ENCODE data around the gene MYOM3.

Gene MYOM3

GRCh38 chr1:24058671-24059455 lies 53.1 kb downstream of the MYOM3 start:
- TF ChIP-seq TAF1 (IDR thresholded peaks at IDR 0.05; ENCODE audit: low read depth) = no peak
- TF ChIP-seq CREB1 (IDR thresholded peaks at IDR 0.05; ENCODE audit: low read depth) = no peak
- TF ChIP-seq TEAD4 (IDR thresholded peaks at IDR 0.05) = no peak
- TF ChIP-seq, protein P1, sequence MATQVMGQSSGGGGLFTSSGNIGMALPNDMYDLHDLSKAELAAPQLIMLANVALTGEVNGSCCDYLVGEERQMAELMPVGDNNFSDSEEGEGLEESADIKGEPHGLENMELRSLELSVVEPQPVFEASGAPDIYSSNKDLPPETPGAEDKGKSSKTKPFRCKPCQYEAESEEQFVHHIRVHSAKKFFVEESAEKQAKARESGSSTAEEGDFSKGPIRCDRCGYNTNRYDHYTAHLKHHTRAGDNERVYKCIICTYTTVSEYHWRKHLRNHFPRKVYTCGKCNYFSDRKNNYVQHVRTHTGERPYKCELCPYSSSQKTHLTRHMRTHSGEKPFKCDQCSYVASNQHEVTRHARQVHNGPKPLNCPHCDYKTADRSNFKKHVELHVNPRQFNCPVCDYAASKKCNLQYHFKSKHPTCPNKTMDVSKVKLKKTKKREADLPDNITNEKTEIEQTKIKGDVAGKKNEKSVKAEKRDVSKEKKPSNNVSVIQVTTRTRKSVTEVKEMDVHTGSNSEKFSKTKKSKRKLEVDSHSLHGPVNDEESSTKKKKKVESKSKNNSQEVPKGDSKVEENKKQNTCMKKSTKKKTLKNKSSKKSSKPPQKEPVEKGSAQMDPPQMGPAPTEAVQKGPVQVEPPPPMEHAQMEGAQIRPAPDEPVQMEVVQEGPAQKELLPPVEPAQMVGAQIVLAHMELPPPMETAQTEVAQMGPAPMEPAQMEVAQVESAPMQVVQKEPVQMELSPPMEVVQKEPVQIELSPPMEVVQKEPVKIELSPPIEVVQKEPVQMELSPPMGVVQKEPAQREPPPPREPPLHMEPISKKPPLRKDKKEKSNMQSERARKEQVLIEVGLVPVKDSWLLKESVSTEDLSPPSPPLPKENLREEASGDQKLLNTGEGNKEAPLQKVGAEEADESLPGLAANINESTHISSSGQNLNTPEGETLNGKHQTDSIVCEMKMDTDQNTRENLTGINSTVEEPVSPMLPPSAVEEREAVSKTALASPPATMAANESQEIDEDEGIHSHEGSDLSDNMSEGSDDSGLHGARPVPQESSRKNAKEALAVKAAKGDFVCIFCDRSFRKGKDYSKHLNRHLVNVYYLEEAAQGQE (IDR thresholded peaks at IDR 0.05; ENCODE audit: low read depth) = no peak
- no peak for TF ChIP-seq FOXM1 (IDR thresholded peaks at IDR 0.05; ENCODE audit: borderline replicate concordance, low read depth)
- no peak for TF ChIP-seq CEBPB (IDR thresholded peaks at IDR 0.05)
- TF ChIP-seq RAD21 (IDR thresholded peaks at IDR 0.05; ENCODE audit: low read depth) = no peak
- TF ChIP-seq NFIC (IDR thresholded peaks at IDR 0.05) = no peak
- TF ChIP-seq TCF12 (IDR thresholded peaks at IDR 0.05; ENCODE audit: low read depth) = no peak

DNA sequence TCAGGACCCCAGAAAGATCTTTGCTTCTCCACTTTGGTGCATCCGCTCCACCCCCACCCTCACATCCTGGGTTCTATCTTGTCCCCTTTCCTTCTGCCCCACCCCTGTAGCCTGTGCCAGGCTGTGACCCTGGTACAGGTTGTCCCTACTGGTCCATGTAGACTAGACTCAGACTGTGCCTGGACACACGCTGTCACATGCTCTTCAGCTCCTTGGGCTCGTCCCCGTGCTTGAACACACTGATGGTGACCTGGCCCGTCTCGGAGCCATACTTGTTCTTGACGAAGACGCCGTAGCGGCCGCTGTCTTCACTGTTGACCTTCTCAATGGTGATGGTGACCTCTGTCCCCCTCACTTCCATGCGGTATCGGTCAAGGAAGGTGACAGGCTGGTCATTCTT lies 54.8 kb downstream of the MYOM3 start:
- TF ChIP-seq RAD21 (IDR thresholded peaks at IDR 0.05; ENCODE audit: low read depth) (no peak), CREB1 (IDR thresholded peaks at IDR 0.05; ENCODE audit: low read depth) (no peak), EP300 (IDR thresholded peaks at IDR 0.05; ENCODE audit: borderline replicate concordance) (no peak), EGR1 (IDR thresholded peaks at IDR 0.05) (no peak), CEBPB (IDR thresholded peaks at IDR 0.05) (no peak), FOXM1 (IDR thresholded peaks at IDR 0.05; ENCODE audit: borderline replicate concordance, low read depth) (no peak), USF1 (IDR thresholded peaks at IDR 0.05) (no peak)

- TF ChIP-seq ZBTB7A (IDR thresholded peaks at IDR 0.05; ENCODE audit: low read depth) (no peak), EP300 (IDR thresholded peaks at IDR 0.05; ENCODE audit: borderline replicate concordance) (no peak), EGR1 (IDR thresholded peaks at IDR 0.05) (no peak)
Measured at GRCh38 chr1:24055681-24056080, 56.3 kb downstream of the MYOM3 start.

- TF ChIP-seq EGR1 (IDR thresholded peaks at IDR 0.05) = no peak
- no peak for TF ChIP-seq CEBPB (IDR thresholded peaks at IDR 0.05)
- no peak for TF ChIP-seq EP300 (IDR thresholded peaks at IDR 0.05; ENCODE audit: borderline replicate concordance)
- no peak for TF ChIP-seq NFIC (IDR thresholded peaks at IDR 0.05)
- TF ChIP-seq RAD21 (IDR thresholded peaks at IDR 0.05; ENCODE audit: low read depth) = no peak
- no peak for TF ChIP-seq TEAD4 (IDR thresholded peaks at IDR 0.05)
- TF ChIP-seq, protein P1 (IDR thresholded peaks at IDR 0.05; ENCODE audit: low read depth) = no peak
- no peak for TF ChIP-seq USF1 (IDR thresholded peaks at IDR 0.05)
- TF ChIP-seq TAF1 (IDR thresholded peaks at IDR 0.05; ENCODE audit: low read depth) = no peak
- no peak for TF ChIP-seq TCF12 (IDR thresholded peaks at IDR 0.05; ENCODE audit: low read depth)
- TF ChIP-seq CREB1 (IDR thresholded peaks at IDR 0.05; ENCODE audit: low read depth) = no peak
- no peak for TF ChIP-seq MAX (IDR thresholded peaks at IDR 0.05)
- TF ChIP-seq ZBTB7A (IDR thresholded peaks at IDR 0.05; ENCODE audit: low read depth) = no peak
- TF ChIP-seq YY1 (IDR thresholded peaks at IDR 0.05; ENCODE audit: low read depth) = no peak
Measured at GRCh38 chr1:24052220-24052619, 59.7 kb downstream of the MYOM3 start.

GRCh38 chr1:24051206-24051945 lies 60.6 kb downstream of the MYOM3 start:
- TF ChIP-seq TEAD4 (IDR thresholded peaks at IDR 0.05) (no peak), MAX (IDR thresholded peaks at IDR 0.05) (no peak), CEBPB (IDR thresholded peaks at IDR 0.05) (no peak), ZBTB7A (IDR thresholded peaks at IDR 0.05; ENCODE audit: low read depth) (no peak), EGR1 (IDR thresholded peaks at IDR 0.05) (no peak), TCF12 (IDR thresholded peaks at IDR 0.05; ENCODE audit: low read depth) (no peak)

DNA sequence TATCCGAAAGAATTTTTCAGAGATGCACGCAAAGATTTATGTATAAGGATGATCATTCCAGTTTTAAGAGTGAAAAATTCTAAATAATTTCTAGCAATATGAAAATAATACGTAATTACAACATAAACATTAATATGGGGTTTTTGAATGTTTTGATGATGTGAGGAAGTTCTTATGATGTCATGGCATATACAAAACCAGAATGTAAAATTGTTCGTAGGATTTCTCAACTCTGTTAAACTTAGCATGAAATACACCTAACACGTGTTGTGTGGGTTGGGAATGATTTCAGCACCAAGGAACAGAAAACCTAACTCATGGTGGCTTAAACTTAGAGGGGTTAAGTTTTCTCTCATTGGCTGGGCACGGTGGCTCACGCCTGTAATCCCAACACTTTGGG lies 62.2 kb downstream of the MYOM3 start:
- no peak for TF ChIP-seq MAX (IDR thresholded peaks at IDR 0.05)
- no peak for TF ChIP-seq RAD21 (IDR thresholded peaks at IDR 0.05; ENCODE audit: low read depth)
- no peak for TF ChIP-seq FOXM1 (IDR thresholded peaks at IDR 0.05; ENCODE audit: borderline replicate concordance, low read depth)
- no peak for TF ChIP-seq ZBTB7A (IDR thresholded peaks at IDR 0.05; ENCODE audit: low read depth)
- TF ChIP-seq CREB1 (IDR thresholded peaks at IDR 0.05; ENCODE audit: low read depth) = no peak
- TF ChIP-seq USF1 (IDR thresholded peaks at IDR 0.05) = no peak
- no peak for TF ChIP-seq TEAD4 (IDR thresholded peaks at IDR 0.05)

Measured in Ishikawa (cell line).